A549 (cell line): ENCODE measurements around the gene KRTAP22-1. TPM values are rescaled to one million over a fixed set of nuclear protein-coding genes. Genes with fewer than 3 reads are reported as not detected.

ENCODE experiments used
- ATAC-seq, 2 experiments: fragments of 200-7000 bp in 1 of 2; fragments of >200 bp in 1 of 2; cut with Nextera tagmentation in 1 of 2; cut with Tn5 transposase in 1 of 2; 3 replicates each; pipeline versions ENCODE4 v1.8.0 to v1.9.1; 2018 to 2020; ENCODE audit warnings: mild to moderate bottlenecking in 1 of 2, moderate library complexity in 1 of 2
- CTCF ChIA-PET: fragments of 300-600 bp; sonication (Branson Sonifier 250); formaldehyde crosslinking; extraction: SDS; loops from one replicate; lab custom pipeline; 2021; ENCODE audit warnings: antibody characterized with exemption, inconsistent platforms; lab: Yijun Ruan, JAX
- POLR2A ChIA-PET: fragments of 350-600 bp; formaldehyde crosslinking; extraction: SDS; loops from one replicate; lab custom pipeline; 2021; ENCODE audit warnings: antibody characterized with exemption, inconsistent platforms; lab: Yijun Ruan, JAX
- DNase-seq, 2 experiments: peaks; one replicate each; pipeline versions ENCODE4 v3.0.0 to v3.0.0-alpha.2; 2011 to 2016; ENCODE audit warnings: low read depth in 1 of 2, low spot score in 1 of 2
- FAIRE-seq: peaks from 2 replicates; lab custom pipeline; 2011; peaks lifted over from hg19 to GRCh38; lab: Jason Lieb, UNC
- H3K27ac ChIP-seq, 2 experiments: fragments of >200 bp; sonication (Bioruptor Twin); formaldehyde crosslinking; 3 replicates each; pipeline ENCODE4 v1.5.1; 2016 to 2017
- H3K4me1 ChIP-seq: fragments of >200 bp; sonication (Bioruptor Twin); formaldehyde crosslinking; 3 replicates; pipeline ENCODE4 v1.6.1; 2016
- H3K4me2 ChIP-seq: fragments of >200 bp; sonication (Bioruptor Twin); formaldehyde crosslinking; 3 replicates; pipeline ENCODE4 v1.6.1; 2016
- H3K4me3 ChIP-seq: fragments of >200 bp; sonication (Bioruptor Twin); formaldehyde crosslinking; 3 replicates; pipeline ENCODE4 v1.5.1; 2016
- H3K9me3 ChIP-seq: fragments of >200 bp; sonication (Bioruptor Twin); formaldehyde crosslinking; 3 replicates; pipeline ENCODE4 v1.6.1; 2016
- CBX2 ChIP-seq: fragments of 200-600 bp; sonication (generic); IDR thresholded peaks from 2 replicates; pipeline ENCODE4 v1.6.1; 2016; ENCODE audit warnings: low read depth, mild to moderate bottlenecking, borderline replicate concordance
- CEBPB ChIP-seq, 2 experiments: fragments of >200 bp in 1 of 2; sonication (Bioruptor Twin) in 1 of 2; formaldehyde crosslinking in 1 of 2; IDR thresholded peaks; 2 replicates each; pipeline ENCODE4 v1.6.1; 2012 to 2016
- EHF ChIP-seq: fragments of 250-450 bp; sonication (Bioruptor Pico); IDR thresholded peaks from 2 replicates; pipeline ENCODE4 v1.5.0; 2020; ENCODE audit warnings: mild to moderate bottlenecking
- EP300 ChIP-seq, 2 experiments: fragments of >200 bp; sonication (Bioruptor Twin); formaldehyde crosslinking; IDR thresholded peaks; 2 replicates in 1 of 2; 3 replicates in 1 of 2; pipeline ENCODE4 v1.6.1; 2016 to 2017
- FOSL2 ChIP-seq, 2 experiments: fragments of 450-650 bp in 1 of 2; fragments of >200 bp in 1 of 2; sonication (Bioruptor Twin) in 1 of 2; formaldehyde crosslinking; IDR thresholded peaks; 2 replicates each; pipeline versions ENCODE4 v1.5.0 to v1.6.1; 2016 to 2020; ENCODE audit warnings: mild to moderate bottlenecking in 1 of 2, moderate library complexity in 1 of 2
- HDAC2 ChIP-seq: fragments of 200-600 bp; sonication (generic); IDR thresholded peaks from 2 replicates; pipeline ENCODE4 v1.6.1; 2016
- HEYL ChIP-seq: fragments of 250-450 bp; sonication (Bioruptor Pico); IDR thresholded peaks from 2 replicates; pipeline ENCODE4 v1.8.0; 2021; ENCODE audit warnings: mild to moderate bottlenecking, moderate library complexity
- HOXA7 ChIP-seq: fragments of 250-450 bp; sonication (Bioruptor Pico); IDR thresholded peaks from 2 replicates; pipeline ENCODE4 v1.5.0; 2020; ENCODE audit warnings: mild to moderate bottlenecking, moderate library complexity
- JUN ChIP-seq, 2 experiments: fragments of >200 bp; sonication (Bioruptor Twin); formaldehyde crosslinking; IDR thresholded peaks; 2 replicates in 1 of 2; 3 replicates in 1 of 2; pipeline ENCODE4 v1.6.1; 2016 to 2017
- JUNB ChIP-seq: fragments of >200 bp; sonication (Bioruptor Twin); formaldehyde crosslinking; IDR thresholded peaks from 2 replicates; pipeline ENCODE4 v1.6.1; 2016
- MYC ChIP-seq: IDR thresholded peaks from 2 replicates; pipeline ENCODE4 v1.6.1; 2012; ENCODE audit warnings: mild to moderate bottlenecking, inconsistent platforms, low read length, improper control_type of control experiment, borderline replicate concordance
- NR3C1 ChIP-seq: fragments of >200 bp; sonication (Bioruptor Twin); formaldehyde crosslinking; IDR thresholded peaks from 3 replicates; pipeline ENCODE4 v1.6.1; 2017
- POLR2AphosphoS2 ChIP-seq: conservative IDR thresholded peaks from 2 replicates; pipeline ENCODE4 v1.6.1; 2012; ENCODE audit warnings: low read length, improper control_type of control experiment, inconsistent platforms
- RARB ChIP-seq: fragments of 250-450 bp; sonication (Bioruptor Pico); IDR thresholded peaks from 2 replicates; pipeline ENCODE4 v1.8.0; 2021; ENCODE audit warnings: mild to moderate bottlenecking, moderate library complexity
- RCOR1 ChIP-seq: fragments of 150-350 bp; IDR thresholded peaks from 2 replicates; pipeline ENCODE4 v1.6.1; 2014; ENCODE audit warnings: antibody characterized with exemption, low read length, low read depth
- RFX5 ChIP-seq: fragments of 450-650 bp; IDR thresholded peaks from 2 replicates; pipeline ENCODE4 v1.7.1; 2014; ENCODE audit warnings: antibody characterized with exemption, mild to moderate bottlenecking, moderate library complexity
- SMC3 ChIP-seq: fragments of >200 bp; sonication (Bioruptor Twin); formaldehyde crosslinking; IDR thresholded peaks from 3 replicates; pipeline ENCODE4 v1.6.1; 2018; ENCODE audit warnings: inconsistent platforms
- ZC3H11A ChIP-seq: fragments of 450-650 bp; IDR thresholded peaks from 2 replicates; pipeline ENCODE4 v1.6.1; 2014; ENCODE audit warnings: antibody characterized with exemption, mild to moderate bottlenecking
- ZFP36 ChIP-seq: fragments of 450-650 bp; IDR thresholded peaks from 2 replicates; pipeline ENCODE4 v1.6.1; 2014; ENCODE audit warnings: borderline replicate concordance; ENCODE audit not compliant: partially characterized antibody
- WGBS: methylation state at CpG from one replicate; pipeline ENCODE4 v1.1.6; 2017; ENCODE audit errors: missing lambda C conversion rate; 5-methylcytosine and 5-hydroxymethylcytosine counted together
- polyA plus RNA-seq, 4 experiments: library from polyadenylated mRNA; depleted of rRNA in 3 of 4; stranded (reverse); fragments of >200 nt; fragmentation: RNase III in 1 of 4; extraction: RNeasy Plus Mini Kit Qiagen cat#74134 plus additional on column Dnase treatment in 1 of 4; gene quantifications; 2 replicates in 3 of 4; 3 replicates in 1 of 4; pipeline ENCODE4 v1.2.3, GENCODE V29; 2011 to 2017
- TF ChIP-seq, protein P1 (sequence below): fragments of >200 bp; sonication (Bioruptor Twin); formaldehyde crosslinking; IDR thresholded peaks from 3 replicates; pipeline ENCODE4 v1.6.1; 2016
- TF ChIP-seq, protein P2 (sequence below): IDR thresholded peaks from 2 replicates; pipeline ENCODE4 v1.6.1; 2012; ENCODE audit warnings: low read depth, borderline replicate concordance
- TF ChIP-seq, protein P3 (sequence below): IDR thresholded peaks from 2 replicates; pipeline ENCODE4 v1.6.1; 2012
- TF ChIP-seq, protein P4 (sequence below): IDR thresholded peaks from 2 replicates; pipeline ENCODE4 v1.6.1; 2012

Gene KRTAP22-1
- polyA plus RNA-seq, 2 of the 4 experiments (the other 2 are of a cell fraction) = not detected

DNA sequence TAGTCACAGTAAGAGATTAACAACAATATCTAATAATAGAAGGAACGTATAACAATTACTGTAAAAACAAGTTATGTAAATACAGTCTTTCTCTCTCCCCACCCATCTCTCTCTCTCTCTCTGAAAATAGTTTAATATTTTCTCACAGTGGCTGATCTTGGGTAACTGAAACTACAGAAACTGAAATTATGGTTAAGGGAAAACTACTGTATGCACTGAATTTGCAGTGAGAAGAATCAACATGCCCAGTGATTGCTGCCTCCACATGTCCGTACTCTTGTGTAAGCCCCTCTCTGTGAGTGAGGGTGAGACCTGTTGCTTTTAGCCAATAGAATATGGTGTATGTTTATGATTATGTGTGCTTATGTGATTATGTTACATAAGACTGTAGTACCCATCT, 11.2 kb downstream of the KRTAP22-1 start:
- 5% methylated on average over 2 of the region's 2 CpGs for WGBS
- POLR2A ChIA-PET = no interaction called here
- ATAC-seq (no peak), FAIRE-seq (no peak), DNase-seq (no peak)
- TF ChIP-seq EHF (no peak), CBX2 (no peak), POLR2AphosphoS2 (no peak), RCOR1 (no peak), FOSL2 (IDR thresholded peaks at IDR 0.05) (no peak), FOSL2 (CRISPR knock-in tag; IDR thresholded peaks at IDR 0.05) (no peak)
- Histone ChIP-seq H3K4me3 (no peak overlapping the region), H3K4me2 (no peak overlapping the region), H3K27ac (no peak overlapping the region), H3K4me1 (no peaks in the 10 kb centered on the region), H3K9me3 (no peaks in the 10 kb centered on the region)
- CTCF ChIA-PET = no interaction called here

- Histone ChIP-seq H3K4me2 (no peak within 1 kb of the TSS), H3K4me1 (no peaks in the 10 kb centered on the region), H3K4me3 (no peak within 1 kb of the TSS), H3K9me3 (no peaks in the 10 kb centered on the region), H3K27ac (no peak within 1 kb of the TSS)
- DNase-seq (no peak), ATAC-seq (no peak), FAIRE-seq (no peak)
- ChIA-PET POLR2A (no interaction called here), CTCF (no interaction called here)
- WGBS = 36% methylated on average over 2 of the region's 2 CpGs
- no peak for TF ChIP-seq SMC3
- TF ChIP-seq, protein P1, sequence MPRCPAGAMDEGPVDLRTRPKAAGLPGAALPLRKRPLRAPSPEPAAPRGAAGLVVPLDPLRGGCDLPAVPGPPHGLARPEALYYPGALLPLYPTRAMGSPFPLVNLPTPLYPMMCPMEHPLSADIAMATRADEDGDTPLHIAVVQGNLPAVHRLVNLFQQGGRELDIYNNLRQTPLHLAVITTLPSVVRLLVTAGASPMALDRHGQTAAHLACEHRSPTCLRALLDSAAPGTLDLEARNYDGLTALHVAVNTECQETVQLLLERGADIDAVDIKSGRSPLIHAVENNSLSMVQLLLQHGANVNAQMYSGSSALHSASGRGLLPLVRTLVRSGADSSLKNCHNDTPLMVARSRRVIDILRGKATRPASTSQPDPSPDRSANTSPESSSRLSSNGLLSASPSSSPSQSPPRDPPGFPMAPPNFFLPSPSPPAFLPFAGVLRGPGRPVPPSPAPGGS = no peak
- TF ChIP-seq ZFP36 = no peak
- no peak for TF ChIP-seq EP300 (IDR thresholded peaks at IDR 0.05)
- no peak for TF ChIP-seq HEYL (CRISPR knock-in tag)
- TF ChIP-seq EHF = no peak
- no peak for TF ChIP-seq ZC3H11A
Measured at GRCh38 chr21:30613836-30614235, 12.9 kb downstream of the KRTAP22-1 start, which contains the start of gene KRTAP6-1. Gene KRTAP6-1 (minus strand): TSS chr21:30613930. CDS start chr21:30613904, 26 bp downstream.

DNA sequence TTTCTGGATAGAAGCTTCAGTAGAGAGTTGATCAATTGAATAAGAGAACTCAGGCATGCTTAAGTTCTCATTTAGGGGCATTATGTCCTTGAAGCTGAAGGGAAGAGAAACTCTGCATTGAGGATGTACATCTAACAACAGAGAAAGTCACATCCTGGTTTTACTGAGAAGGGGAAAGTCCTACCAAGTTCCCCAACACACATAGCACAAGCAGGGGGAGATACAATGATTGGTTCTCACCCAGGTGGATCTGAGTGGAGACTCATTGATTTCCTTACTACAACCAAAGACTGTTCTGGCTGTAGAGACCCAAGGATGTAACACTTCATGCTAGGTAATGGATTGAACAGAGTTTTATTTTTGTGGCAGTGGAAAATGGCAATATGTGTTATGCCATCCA, 14.3 kb downstream of the KRTAP22-1 start:
- FAIRE-seq (no peak), DNase-seq (no peak), ATAC-seq (no peak)
- ChIA-PET POLR2A (no interaction called here), CTCF (no interaction called here)
- TF ChIP-seq HDAC2 = no peak
- TF ChIP-seq, protein P2, sequence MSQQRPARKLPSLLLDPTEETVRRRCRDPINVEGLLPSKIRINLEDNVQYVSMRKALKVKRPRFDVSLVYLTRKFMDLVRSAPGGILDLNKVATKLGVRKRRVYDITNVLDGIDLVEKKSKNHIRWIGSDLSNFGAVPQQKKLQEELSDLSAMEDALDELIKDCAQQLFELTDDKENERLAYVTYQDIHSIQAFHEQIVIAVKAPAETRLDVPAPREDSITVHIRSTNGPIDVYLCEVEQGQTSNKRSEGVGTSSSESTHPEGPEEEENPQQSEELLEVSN = no peak
- TF ChIP-seq EP300 (IDR thresholded peaks at IDR 0.05) = no peak
- TF ChIP-seq ZFP36 = no peak
- no peak overlapping the region for H3K27ac ChIP-seq
- no peaks in the 10 kb centered on the region for H3K4me1 ChIP-seq
- H3K9me3 ChIP-seq = no peaks in the 10 kb centered on the region
- no peak overlapping the region for H3K4me2 ChIP-seq
- no peak overlapping the region for H3K4me3 ChIP-seq

DNA sequence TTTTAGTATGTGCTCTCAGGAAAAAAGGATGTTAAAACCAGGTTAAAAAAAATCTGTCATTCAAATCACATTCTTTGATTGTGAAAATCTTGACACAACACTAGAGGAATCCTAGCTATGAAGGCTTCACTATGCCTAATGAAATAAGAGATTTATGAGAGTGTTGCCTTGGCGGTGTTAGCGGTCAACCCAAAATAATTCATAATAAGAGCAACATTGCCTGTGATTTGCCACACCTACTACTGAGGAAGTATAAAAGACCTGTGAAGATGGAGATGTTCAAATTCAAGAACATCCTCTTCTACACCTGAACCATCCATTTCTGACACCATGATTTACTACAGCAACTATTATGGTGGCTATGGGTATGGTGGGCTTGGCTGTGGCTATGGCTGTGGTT, 15.2 kb downstream of the KRTAP22-1 start, which contains the start of gene KRTAP20-1:
TSS of gene KRTAP20-1 (plus strand) at position 301 of the 400 bp plus-strand sequence. CDS start at position 331, 30 bp downstream.
- CTCF ChIA-PET = no interaction called here
- POLR2A ChIA-PET = no interaction called here
- no peak for FAIRE-seq

More for the DNA sequence above, 15.2 kb downstream of the KRTAP22-1 start, which contains the start of gene KRTAP20-1:
- no peak within 1 kb of the TSS for H3K4me2 ChIP-seq
- DNase-seq (no peak), ATAC-seq (no peak)
- H3K27ac ChIP-seq = no peak within 1 kb of the TSS
- no peaks in the 10 kb centered on the region for H3K9me3 ChIP-seq
- no peak within 1 kb of the TSS for H3K4me3 ChIP-seq
- TF ChIP-seq RFX5 = no peak
- TF ChIP-seq CEBPB (IDR thresholded peaks at IDR 0.05) = no peak
- TF ChIP-seq HOXA7 (CRISPR knock-in tag) = no peak
- no peak for TF ChIP-seq FOSL2 (IDR thresholded peaks at IDR 0.05)
- no peak for TF ChIP-seq FOSL2 (CRISPR knock-in tag; IDR thresholded peaks at IDR 0.05)
- TF ChIP-seq MYC = no peak
- TF ChIP-seq, protein P3, sequence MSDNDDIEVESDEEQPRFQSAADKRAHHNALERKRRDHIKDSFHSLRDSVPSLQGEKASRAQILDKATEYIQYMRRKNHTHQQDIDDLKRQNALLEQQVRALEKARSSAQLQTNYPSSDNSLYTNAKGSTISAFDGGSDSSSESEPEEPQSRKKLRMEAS = no peak
- TF ChIP-seq SMC3 = no peak
- TF ChIP-seq ZC3H11A = no peak
- TF ChIP-seq, protein P1 = no peak
- TF ChIP-seq NR3C1 = no peak
- TF ChIP-seq JUNB = no peak
- no peak for TF ChIP-seq CBX2
- no peak for TF ChIP-seq RARB (CRISPR knock-in tag)
- TF ChIP-seq, protein P4, sequence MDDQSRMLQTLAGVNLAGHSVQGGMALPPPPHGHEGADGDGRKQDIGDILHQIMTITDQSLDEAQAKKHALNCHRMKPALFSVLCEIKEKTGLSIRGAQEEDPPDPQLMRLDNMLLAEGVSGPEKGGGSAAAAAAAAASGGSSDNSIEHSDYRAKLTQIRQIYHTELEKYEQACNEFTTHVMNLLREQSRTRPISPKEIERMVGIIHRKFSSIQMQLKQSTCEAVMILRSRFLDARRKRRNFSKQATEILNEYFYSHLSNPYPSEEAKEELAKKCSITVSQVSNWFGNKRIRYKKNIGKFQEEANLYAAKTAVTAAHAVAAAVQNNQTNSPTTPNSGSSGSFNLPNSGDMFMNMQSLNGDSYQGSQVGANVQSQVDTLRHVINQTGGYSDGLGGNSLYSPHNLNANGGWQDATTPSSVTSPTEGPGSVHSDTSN = no peak
- TF ChIP-seq, protein P2 = no peak
- no peak for TF ChIP-seq JUN (IDR thresholded peaks at IDR 0.05)
- TF ChIP-seq, all 56 proteins: peak for 0
- WGBS = 83% methylated on average over 2 of the region's 2 CpGs
- H3K4me1 ChIP-seq = no peaks in the 10 kb centered on the region
